GM12872 (cell line): ENCODE data around the gene MGAT4C.

Experiments used
- CTCF ChIP-seq: IDR thresholded peaks from 3 replicates; pipeline ENCODE4 v1.5.1; 2011; ENCODE audit warnings: low read depth, mild to moderate bottlenecking, low read length, moderate library complexity; ENCODE audit not compliant: insufficient read depth

Gene MGAT4C

GRCh38 chr12:86158956-86159355, 97.2 kb downstream of the MGAT4C start:
- TF ChIP-seq CTCF, result no peak

DNA sequence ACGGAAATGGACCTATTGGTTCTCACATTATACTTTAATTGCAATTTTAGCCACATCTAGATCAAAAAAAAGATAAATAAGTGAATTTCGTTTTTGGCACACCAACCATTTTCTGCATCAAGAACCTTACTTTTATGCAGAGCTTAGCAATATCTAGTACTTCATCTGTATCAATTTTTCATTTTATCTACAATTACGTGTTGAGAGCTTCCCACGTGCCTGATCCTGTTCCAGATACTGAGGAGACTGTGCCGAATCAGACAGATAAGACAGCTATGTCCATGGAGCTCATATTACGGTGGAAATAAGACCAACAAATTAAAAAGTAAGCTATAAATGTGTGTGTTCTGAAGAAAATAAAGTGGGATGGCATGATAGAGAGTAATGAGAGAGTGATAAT, 101.6 kb downstream of the MGAT4C start:
- TF ChIP-seq CTCF, result no peak

GRCh38 chr12:86148612-86149011, 107.6 kb downstream of the MGAT4C start:
- no peak for TF ChIP-seq CTCF

DNA sequence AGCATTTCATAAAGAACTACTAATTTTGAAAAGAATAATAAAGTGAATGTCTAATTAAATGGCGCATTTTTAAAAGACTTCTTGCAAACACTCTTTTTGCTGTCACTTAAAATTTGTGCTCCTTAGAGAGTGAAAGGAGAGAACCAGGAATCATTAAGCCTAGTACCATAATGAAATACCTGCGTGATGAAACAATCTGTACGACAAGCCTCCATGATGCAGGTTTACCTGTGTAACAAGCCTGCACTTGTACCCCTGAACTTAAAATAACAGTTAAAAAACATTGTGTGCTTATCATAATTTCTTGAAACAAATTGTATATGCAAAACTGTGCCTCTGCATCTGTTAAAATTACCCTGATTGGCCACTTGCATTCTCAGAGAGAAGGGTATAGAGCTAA, 108.1 kb downstream of the MGAT4C start:
- TF ChIP-seq CTCF, result no peak

DNA sequence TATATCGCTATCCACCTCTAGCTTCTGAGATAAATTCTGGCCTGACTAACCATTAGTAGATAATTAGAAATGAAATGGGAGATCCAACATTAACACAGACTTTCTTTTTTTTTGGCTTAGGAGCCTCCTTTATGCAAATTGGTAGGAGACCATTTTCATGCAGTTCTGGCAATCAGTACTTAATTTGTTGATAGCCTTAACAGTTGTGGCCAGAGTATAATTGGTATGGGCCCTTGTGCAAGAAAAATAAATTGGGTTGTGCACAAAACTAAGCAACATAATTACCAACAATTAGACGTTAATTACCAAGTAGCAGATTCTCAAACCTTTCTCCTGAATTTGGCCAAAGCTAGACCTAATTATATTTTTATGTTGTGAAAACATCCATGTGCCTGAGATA, 111.0 kb downstream of the MGAT4C start:
- no peak for TF ChIP-seq CTCF

DNA sequence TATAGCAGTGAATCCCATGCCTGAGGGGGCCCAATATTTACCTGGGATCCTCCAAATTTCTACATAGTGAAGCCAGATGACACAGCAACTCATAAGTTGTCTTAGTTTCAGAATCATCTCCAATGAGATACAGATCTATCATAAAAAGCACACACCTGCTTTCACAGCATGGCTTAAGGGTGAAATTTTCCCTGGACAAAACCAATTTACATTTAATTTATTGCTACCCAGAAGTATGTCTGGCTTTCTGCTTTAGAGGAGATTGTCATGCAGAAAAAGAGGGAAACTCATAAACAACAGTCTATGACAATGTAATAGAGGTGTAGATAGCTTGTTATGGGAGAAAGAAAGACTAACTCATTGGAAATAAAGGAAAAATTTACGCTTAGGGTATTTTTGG, 113.0 kb downstream of the MGAT4C start:
- no peak for TF ChIP-seq CTCF

GRCh38 chr12:86139671-86140070, 116.5 kb downstream of the MGAT4C start:
- no peak for TF ChIP-seq CTCF

GRCh38 chr12:86138770-86139169, 117.4 kb downstream of the MGAT4C start:
- no peak for TF ChIP-seq CTCF
